ENCODE results near the gene CTNNA2.

CTNNA2 gene

GRCh38 chr2:80403081-80403480 lies 890.2 kb downstream of the CTNNA2 start:
- DNase-seq (ENCODE audit: low spot score) = no peak

- no peak for DNase-seq (ENCODE audit: low spot score)
Measured at GRCh38 chr2:80407377-80407776, 894.5 kb downstream of the CTNNA2 start.

GRCh38 chr2:80410346-80410745 lies 897.5 kb downstream of the CTNNA2 start:
- DNase-seq (ENCODE audit: low spot score) = no peak

- no peak for DNase-seq (ENCODE audit: low spot score)
Measured at GRCh38 chr2:80413136-80413535, 900.3 kb downstream of the CTNNA2 start.

- no peak for DNase-seq (ENCODE audit: low spot score)
Measured at GRCh38 chr2:80417737-80418136, 904.9 kb downstream of the CTNNA2 start.

- no peak for DNase-seq (ENCODE audit: low spot score)
Measured at GRCh38 chr2:80420530-80421208, 907.8 kb downstream of the CTNNA2 start.

- no peak for DNase-seq (ENCODE audit: low spot score)
Measured at GRCh38 chr2:80429251-80429650, 916.4 kb downstream of the CTNNA2 start.

- DNase-seq (ENCODE audit: low spot score) = no peak
Measured at GRCh38 chr2:80437959-80438358, 925.1 kb downstream of the CTNNA2 start.

- DNase-seq (ENCODE audit: low spot score) = no peak
Measured at GRCh38 chr2:80438686-80439085, 925.8 kb downstream of the CTNNA2 start.

GRCh38 chr2:80454628-80455027 lies 941.8 kb downstream of the CTNNA2 start:
- DNase-seq (ENCODE audit: low spot score) = no peak

GRCh38 chr2:80459028-80459427 lies 946.2 kb downstream of the CTNNA2 start:
- DNase-seq (ENCODE audit: low spot score) = no peak

- peak; percentile 36 for DNase-seq (ENCODE audit: low spot score)
Measured at GRCh38 chr2:80461505-80462197, 948.8 kb downstream of the CTNNA2 start.

- DNase-seq (ENCODE audit: low spot score) = no peak
Measured at GRCh38 chr2:80462654-80463053, 949.8 kb downstream of the CTNNA2 start.

- no peak for DNase-seq (ENCODE audit: low spot score)
Measured at GRCh38 chr2:80464275-80464674, 951.4 kb downstream of the CTNNA2 start.

- DNase-seq (ENCODE audit: low spot score) = no peak
Measured at GRCh38 chr2:80467262-80467811, 954.5 kb downstream of the CTNNA2 start.

- no peak for DNase-seq (ENCODE audit: low spot score)
Measured at GRCh38 chr2:80469428-80469827, 956.6 kb downstream of the CTNNA2 start.

GRCh38 chr2:80473069-80473468 lies 960.2 kb downstream of the CTNNA2 start:
- no peak for DNase-seq (ENCODE audit: low spot score)

- DNase-seq (ENCODE audit: low spot score) = no peak
Measured at GRCh38 chr2:80473796-80474195, 960.9 kb downstream of the CTNNA2 start.

GRCh38 chr2:80475970-80476369 lies 963.1 kb downstream of the CTNNA2 start:
- no peak for DNase-seq (ENCODE audit: low spot score)

- DNase-seq (ENCODE audit: low spot score) = no peak
Measured at GRCh38 chr2:80476535-80477117, 963.8 kb downstream of the CTNNA2 start.

GRCh38 chr2:80482276-80482675 lies 969.4 kb downstream of the CTNNA2 start:
- DNase-seq (ENCODE audit: low spot score) = no peak

- DNase-seq (ENCODE audit: low spot score) = no peak
Measured at GRCh38 chr2:80489717-80490116, 976.9 kb downstream of the CTNNA2 start.

GRCh38 chr2:80490964-80491363 lies 978.1 kb downstream of the CTNNA2 start:
- DNase-seq (ENCODE audit: low spot score) = no peak

All from iPS-NIHi11 (cell line).